OCI-LY7 (cell line): ENCODE results near the gene CT83. TPM values are rescaled to one million over a fixed set of nuclear protein-coding genes. Genes with fewer than 3 reads are reported as not detected.

Source experiments
- Bru-seq: library from RNA; stranded (reverse); fragments of 400-500 nt; gene quantifications from one replicate; lab custom pipeline; 2021; lab: Mats Ljungman, UMichigan
- BruChase-seq, 2 experiments: library from RNA; stranded (reverse); fragments of 400-500 nt; gene quantifications; one replicate each; lab custom pipeline; 2021; lab: Mats Ljungman, UMichigan
- BruUV-seq: library from RNA; stranded (reverse); fragments of 400-500 nt; replicated peaks from 2 replicates; lab custom pipeline; 2021; lab: Mats Ljungman, UMichigan
- CTCF ChIA-PET: fragments of 300-600 bp; sonication (Branson Sonifier 250); formaldehyde crosslinking; loops from one replicate; lab custom pipeline; 2022; ENCODE audit warnings: antibody characterized with exemption; ENCODE audit not compliant: unreplicated experiment; lab: Charles Lee
- POLR2A ChIA-PET: fragments of 300-600 bp; sonication (Branson Sonifier 250); formaldehyde crosslinking; loops from one replicate; lab custom pipeline; 2022; ENCODE audit warnings: antibody characterized with exemption; lab: Charles Lee
- DNase-seq: peaks from one replicate; pipeline ENCODE4 v3.0.0-alpha.2; 2015; ENCODE audit warnings: low spot score
- H2AFZ ChIP-seq: fragments of 200-600 bp; sonication (generic), shearing (Covaris generic); 2 replicates; pipeline ENCODE4 v1.6.1; 2014; ENCODE audit warnings: mild to moderate bottlenecking, antibody characterized with exemption, low read length, moderate library complexity
- H3K27ac ChIP-seq: fragments of 200-600 bp; sonication (generic); 2 replicates; pipeline ENCODE4 v1.5.1; 2014; ENCODE audit warnings: mixed run types, low read depth, mild to moderate bottlenecking, moderate library complexity, low read length, inconsistent platforms; ENCODE audit not compliant: poor library complexity, severe bottlenecking
- H3K36me3 ChIP-seq: fragments of 200-600 bp; sonication (generic); 2 replicates; pipeline ENCODE4 v1.6.1; 2014; ENCODE audit warnings: mild to moderate bottlenecking, antibody characterized with exemption, low read length, moderate library complexity, mixed read lengths; ENCODE audit not compliant: insufficient read depth
- H3K4me1 ChIP-seq: fragments of 200-600 bp; sonication (generic); 2 replicates; pipeline ENCODE4 v1.5.1; 2014; ENCODE audit warnings: mild to moderate bottlenecking, low read length; ENCODE audit not compliant: insufficient read depth, poor library complexity, severe bottlenecking
- H3K4me2 ChIP-seq: fragments of 200-600 bp; sonication (generic); 2 replicates; pipeline ENCODE4 v1.6.1; 2014; ENCODE audit warnings: mild to moderate bottlenecking, low read length
- H3K4me3 ChIP-seq: fragments of 200-600 bp; sonication (generic); 2 replicates; pipeline ENCODE4 v1.5.1; 2014; ENCODE audit warnings: mild to moderate bottlenecking, low read depth, low read length; ENCODE audit not compliant: poor library complexity, severe bottlenecking
- H3K79me2 ChIP-seq: fragments of 200-600 bp; sonication (generic); 2 replicates; pipeline ENCODE4 v1.6.1; 2016; ENCODE audit warnings: low read depth, mild to moderate bottlenecking, low read length, moderate library complexity, mixed read lengths; ENCODE audit not compliant: insufficient read depth
- H3K9me2 ChIP-seq: fragments of 200-600 bp; sonication (generic); 2 replicates; pipeline ENCODE4 v1.6.1; 2016; ENCODE audit warnings: mild to moderate bottlenecking, low read length, mixed read lengths; ENCODE audit not compliant: insufficient read depth
- H3K9me3 ChIP-seq: fragments of 200-600 bp; sonication (generic); 2 replicates; pipeline ENCODE4 v1.6.1; 2014; ENCODE audit warnings: mild to moderate bottlenecking, mixed run types, low read length, mixed read lengths
- H4K20me1 ChIP-seq: fragments of 200-600 bp; sonication (generic); 2 replicates; pipeline ENCODE4 v1.6.1; 2014; ENCODE audit warnings: mild to moderate bottlenecking, antibody characterized with exemption, low read length, moderate library complexity, mixed read lengths; ENCODE audit not compliant: insufficient read depth
- EZH2phosphoT487 ChIP-seq: fragments of 200-600 bp; sonication (generic); IDR thresholded peaks from 2 replicates; pipeline ENCODE4 v1.6.1; 2018; ENCODE audit warnings: low read depth, borderline replicate concordance, mild to moderate bottlenecking, mixed run types, antibody characterized with exemption, low read length, moderate library complexity, mixed read lengths
- intact Hi-C: fragments of 100-400 bp; cut with micrococcal nuclease; formaldehyde crosslinking; loops from one replicate; pipeline ENCODE4 v1.10.0; 2022; ENCODE audit not compliant: unreplicated experiment
- long read RNA-seq: library from polyadenylated mRNA; stranded (forward); transcript quantifications from one replicate; pipeline ENCODE4 v2.0.0, GENCODE V29; 2022
- total RNA-seq, 2 experiments: library from RNA; depleted of rRNA in 1 of 2; stranded (reverse); fragments of >200 nt in 1 of 2; shearing (Covaris generic) in 1 of 2; gene quantifications; 2 replicates each; pipeline ENCODE4 v1.2.3, GENCODE V29; 2014 to 2022
- TF ChIP-seq, protein P1 (sequence below): fragments of 200-600 bp; sonication (generic); conservative IDR thresholded peaks from 2 replicates; pipeline ENCODE4 v1.5.1; 2014; ENCODE audit warnings: mild to moderate bottlenecking, antibody characterized with exemption, low read length, moderate library complexity, mixed read lengths

CT83 gene
- total RNA-seq (2014; rRNA removed; shearing (Covaris generic)) = not detected in 2 replicates
- total RNA-seq (2022) = not detected in 2 replicates
- not detected for Bru-seq, nascent RNA
- not detected for BruChase-seq, experiment 1, labeled RNA remaining after a 6-hour chase
- BruChase-seq, experiment 2, labeled RNA remaining after a 2-hour chase = not detected
- long read RNA-seq = 0 reads

DNA sequence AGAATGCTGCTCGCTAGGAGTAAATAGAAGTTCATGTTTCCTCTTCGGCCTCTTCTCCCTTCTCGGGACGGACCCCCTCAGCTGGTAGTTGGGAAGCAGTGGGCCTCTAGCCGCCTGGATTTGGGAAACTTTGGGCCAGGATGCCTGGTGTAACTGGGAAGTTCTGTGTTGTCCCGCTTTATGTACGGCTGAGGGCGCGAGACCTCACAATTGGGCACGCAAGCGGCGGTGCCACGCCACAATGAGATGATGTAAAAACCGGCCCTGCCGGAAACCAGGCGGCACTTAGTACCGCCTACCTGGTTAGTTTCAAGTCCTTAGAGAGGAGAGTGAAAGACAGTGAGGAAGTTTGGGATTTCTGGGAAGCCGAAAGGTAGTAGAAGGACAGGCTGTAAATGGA is at the start of gene CT83:
Gene CT83 (minus strand): TSS at position 155 of the 400 bp plus-strand sequence. CDS start 120 bp downstream, at position 35.
- Histone ChIP-seq H3K79me2 (no peaks in the 10 kb centered on the region), H3K27ac (no peak within 1 kb of the TSS), H4K20me1 (no peaks in the 10 kb centered on the region), H3K4me3 (no peak within 1 kb of the TSS), H3K4me1 (no peaks in the 10 kb centered on the region), H3K9me2 (no peaks in the 10 kb centered on the region), H3K36me3 (no peaks in the 10 kb centered on the region), H2AFZ (no peak within 1 kb of the TSS), H3K4me2 (no peak within 1 kb of the TSS), H3K9me3 (no peaks in the 10 kb centered on the region)
- TF ChIP-seq, protein P1, sequence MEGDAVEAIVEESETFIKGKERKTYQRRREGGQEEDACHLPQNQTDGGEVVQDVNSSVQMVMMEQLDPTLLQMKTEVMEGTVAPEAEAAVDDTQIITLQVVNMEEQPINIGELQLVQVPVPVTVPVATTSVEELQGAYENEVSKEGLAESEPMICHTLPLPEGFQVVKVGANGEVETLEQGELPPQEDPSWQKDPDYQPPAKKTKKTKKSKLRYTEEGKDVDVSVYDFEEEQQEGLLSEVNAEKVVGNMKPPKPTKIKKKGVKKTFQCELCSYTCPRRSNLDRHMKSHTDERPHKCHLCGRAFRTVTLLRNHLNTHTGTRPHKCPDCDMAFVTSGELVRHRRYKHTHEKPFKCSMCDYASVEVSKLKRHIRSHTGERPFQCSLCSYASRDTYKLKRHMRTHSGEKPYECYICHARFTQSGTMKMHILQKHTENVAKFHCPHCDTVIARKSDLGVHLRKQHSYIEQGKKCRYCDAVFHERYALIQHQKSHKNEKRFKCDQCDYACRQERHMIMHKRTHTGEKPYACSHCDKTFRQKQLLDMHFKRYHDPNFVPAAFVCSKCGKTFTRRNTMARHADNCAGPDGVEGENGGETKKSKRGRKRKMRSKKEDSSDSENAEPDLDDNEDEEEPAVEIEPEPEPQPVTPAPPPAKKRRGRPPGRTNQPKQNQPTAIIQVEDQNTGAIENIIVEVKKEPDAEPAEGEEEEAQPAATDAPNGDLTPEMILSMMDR = no peak
- no peak for TF ChIP-seq EZH2phosphoT487
- POLR2A ChIA-PET = no interaction called here
- BruUV-seq = no TSS peak
- DNase-seq = no peak
- intact Hi-C loops = no loop called here
- CTCF ChIA-PET = no interaction called here

- no peak overlapping the region for H3K4me2 ChIP-seq
- ChIA-PET CTCF (no interaction called here), POLR2A (no interaction called here)
- BruUV-seq = no TSS peak
- intact Hi-C loops = no loop called here
- no peak overlapping the region for H3K27ac ChIP-seq
- TF ChIP-seq, protein P1 = no peak
- TF ChIP-seq EZH2phosphoT487 = no peak
- DNase-seq = no peak
- H3K36me3 ChIP-seq = no peaks in the 10 kb centered on the region
- no peak overlapping the region for H2AFZ ChIP-seq
- H3K9me3 ChIP-seq = no peaks in the 10 kb centered on the region
- no peaks in the 10 kb centered on the region for H3K79me2 ChIP-seq
- H3K9me2 ChIP-seq = no peaks in the 10 kb centered on the region
- H4K20me1 ChIP-seq = no peaks in the 10 kb centered on the region
- no peaks in the 10 kb centered on the region for H3K4me1 ChIP-seq
- no peak overlapping the region for H3K4me3 ChIP-seq
Observed at GRCh38 chrX:116499780-116500179, 37.0 kb upstream of the CT83 start.

GRCh38 chrX:116493271-116493670 is 30.5 kb upstream of the CT83 start:
- DNase-seq = no peak
- Histone ChIP-seq H3K36me3 (no peaks in the 10 kb centered on the region), H3K9me2 (no peaks in the 10 kb centered on the region), H3K4me2 (no peak overlapping the region), H3K79me2 (no peaks in the 10 kb centered on the region), H3K27ac (no peak overlapping the region), H3K9me3 (no peaks in the 10 kb centered on the region), H3K4me1 (no peaks in the 10 kb centered on the region), H2AFZ (no peak overlapping the region), H4K20me1 (no peaks in the 10 kb centered on the region), H3K4me3 (no peak overlapping the region)
- ChIA-PET CTCF (no interaction called here), POLR2A (no interaction called here)
- intact Hi-C loops = no loop called here
- TF ChIP-seq, protein P1 = no peak
- TF ChIP-seq EZH2phosphoT487 = no peak
- BruUV-seq = no TSS peak
